GM21390 (cell line): ENCODE measurements around the gene H2AZ2.
"Not testable (repeated sequence)": the region's sequence is repeated elsewhere in the genome, so short reads cannot be mapped to it uniquely, and the experiment has no call there.

Source experiments
- ATAC-seq: cut with Tn5 transposase; IDR thresholded peaks from one replicate; pipeline ENCODE4 v1.9.1; 2021; ENCODE audit not compliant: unreplicated experiment

H2AZ2 gene

GRCh38 chr7:44823255-44823781, 24.6 kb downstream of the H2AZ2 start:
- ATAC-seq = no peak

DNA sequence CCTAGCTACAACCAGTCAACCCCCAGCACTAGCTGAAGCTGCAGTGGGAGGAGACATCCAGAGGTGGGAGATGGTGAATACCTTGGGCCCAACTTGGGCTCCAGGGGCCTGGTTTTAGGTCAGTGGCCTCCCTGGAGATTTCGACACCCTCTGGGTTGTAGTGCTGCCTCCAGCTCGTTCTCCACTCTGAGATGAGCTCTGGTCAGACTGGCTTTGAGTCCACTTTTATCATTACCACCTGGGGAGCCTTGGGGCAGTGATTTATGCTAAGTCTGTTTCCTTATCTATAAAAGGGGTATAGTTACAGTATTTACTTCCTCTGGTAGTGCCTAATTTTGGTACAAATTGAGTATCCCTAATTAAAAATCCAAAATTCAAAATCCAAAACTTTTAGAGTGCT, 28.6 kb downstream of the H2AZ2 start:
- ATAC-seq = no peak

- no peak for ATAC-seq
Observed at GRCh38 chr7:44814919-44815318, 33.0 kb downstream of the H2AZ2 start.

DNA sequence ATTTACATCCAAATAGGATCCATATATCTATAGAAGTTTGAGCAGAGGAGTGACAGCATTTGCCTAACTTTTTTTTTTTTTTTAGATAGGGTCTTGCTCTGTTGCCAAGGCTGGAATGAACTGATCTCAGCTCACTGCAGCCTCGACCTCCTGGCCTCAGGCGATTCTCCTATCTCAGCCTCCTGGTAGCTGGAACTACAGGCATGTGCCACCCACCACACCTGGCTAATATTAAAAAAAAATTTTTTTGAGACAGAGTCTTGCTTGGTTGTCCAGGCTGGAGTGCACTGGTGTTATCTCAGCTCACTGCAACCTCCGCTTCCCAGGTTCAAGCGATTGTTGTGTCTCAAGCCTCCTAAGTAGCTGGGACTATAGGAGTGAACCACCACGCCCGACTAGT, 36.3 kb downstream of the H2AZ2 start:
- no peak for ATAC-seq

DNA sequence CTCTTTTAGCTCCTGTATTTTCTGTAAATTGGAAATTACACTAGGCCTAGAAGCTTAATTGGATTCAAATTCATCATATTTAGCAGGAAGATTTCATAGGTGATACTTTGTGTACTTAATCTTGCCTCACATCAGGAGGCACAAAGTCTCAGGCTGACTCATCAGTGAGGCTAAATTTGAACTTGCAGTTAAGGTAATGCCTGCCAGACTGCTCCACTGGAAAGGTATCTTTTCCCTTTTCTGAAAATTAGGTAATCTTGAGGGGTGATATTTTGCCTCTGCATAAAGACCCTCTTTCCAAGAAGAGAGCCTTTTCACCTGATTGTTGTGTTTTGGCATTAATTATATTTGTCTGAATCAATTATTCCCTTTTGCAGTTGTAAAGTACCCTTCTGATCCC, 36.8 kb downstream of the H2AZ2 start:
- ATAC-seq = no peak

- no peak for ATAC-seq
Observed at GRCh38 chr7:44808914-44809393, 38.9 kb downstream of the H2AZ2 start.

GRCh38 chr7:44805950-44806349, 41.9 kb downstream of the H2AZ2 start:
- ATAC-seq = no peak

DNA sequence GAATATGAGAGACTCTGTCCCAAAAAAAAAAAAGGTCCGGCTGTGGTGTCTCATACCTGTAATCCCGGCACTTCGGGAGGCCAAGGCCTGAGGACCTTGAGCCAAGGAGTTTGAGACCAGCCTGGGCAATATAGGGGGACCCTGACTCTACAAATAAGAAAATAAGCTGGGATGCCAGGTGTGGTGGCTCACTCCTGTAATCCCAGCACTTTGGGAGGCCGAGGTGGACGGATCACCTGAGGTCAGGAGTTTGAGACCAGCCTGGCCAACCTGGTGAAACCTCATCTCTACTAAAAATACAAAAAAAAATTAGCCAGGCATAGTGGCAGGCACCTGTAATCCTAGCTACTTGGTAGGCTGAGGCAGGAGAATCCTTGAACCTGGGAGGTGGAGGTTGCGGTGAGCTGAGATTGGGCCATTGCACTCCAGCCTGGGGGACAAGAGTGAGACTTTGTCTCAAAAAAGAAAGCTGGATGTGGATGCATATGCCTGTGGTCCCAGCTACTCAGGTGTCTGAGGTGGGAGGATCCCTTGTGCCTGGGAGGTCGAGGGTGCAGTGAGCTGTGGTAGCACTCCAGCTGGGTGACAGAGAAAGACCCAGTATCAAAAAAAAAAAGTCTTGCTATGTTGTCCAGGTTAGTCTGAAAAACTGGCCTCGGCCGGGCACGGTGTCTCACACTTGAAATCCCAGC, 43.9 kb downstream of the H2AZ2 start:
- ATAC-seq = not testable (repeated sequence)

GRCh38 chr7:44802418-44803025, 45.4 kb downstream of the H2AZ2 start:
- no peak for ATAC-seq

DNA sequence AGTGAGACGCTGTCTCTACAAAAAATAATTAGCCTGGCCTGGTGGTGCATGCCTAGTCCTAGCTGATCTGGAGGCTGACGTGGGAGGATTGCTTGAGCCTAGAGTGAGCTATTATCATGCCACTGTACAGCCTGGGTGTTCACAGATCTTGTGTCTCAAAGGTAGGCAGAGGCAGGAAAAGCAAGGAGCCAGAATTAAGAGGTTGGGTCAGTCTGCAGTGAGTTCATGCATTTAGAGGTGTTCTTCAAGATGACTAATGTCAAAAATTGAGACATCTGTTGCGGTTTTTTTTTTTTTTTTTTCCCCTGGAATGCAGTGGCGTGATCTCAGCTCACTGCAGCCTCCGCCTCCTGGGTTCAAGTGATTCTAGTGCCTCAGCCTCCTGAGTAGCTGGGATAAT, 46.0 kb downstream of the H2AZ2 start:
- ATAC-seq = no peak

GRCh38 chr7:44799939-44800338, 47.9 kb downstream of the H2AZ2 start:
- no peak for ATAC-seq

DNA sequence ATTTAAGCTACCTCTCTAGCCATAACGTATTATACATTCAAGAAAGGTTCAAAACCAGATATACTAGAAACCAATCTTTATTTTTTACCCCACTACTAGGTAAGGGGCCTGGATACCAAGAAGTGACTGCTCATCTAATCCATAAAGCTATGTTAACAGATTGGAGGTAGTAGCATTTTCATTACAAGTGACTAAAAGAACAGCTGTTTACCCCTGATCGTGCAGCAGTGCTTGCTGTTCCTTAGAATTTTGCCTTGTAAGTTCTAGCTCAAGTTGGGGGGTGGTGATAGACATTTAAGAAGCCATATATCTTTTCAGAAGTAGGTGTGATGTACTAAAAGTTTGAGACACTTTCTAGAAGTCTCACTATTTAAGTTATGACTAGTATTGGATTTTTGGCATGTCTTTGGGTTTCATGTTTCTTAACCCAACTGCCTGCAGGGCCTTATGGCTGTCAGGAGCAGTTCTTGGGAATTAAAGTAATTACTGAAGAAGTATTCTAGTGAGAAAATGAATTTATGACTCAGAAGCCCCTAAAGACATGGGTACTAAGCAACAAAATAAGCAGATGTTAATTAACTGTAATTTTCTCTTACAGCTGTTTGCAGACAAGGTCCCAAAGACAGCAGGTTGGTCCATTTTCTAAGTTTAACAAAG, 49.1 kb downstream of the H2AZ2 start:
- no peak for ATAC-seq

- ATAC-seq = peak; percentile 46
Observed at GRCh38 chr7:44797329-44798258, 50.3 kb downstream of the H2AZ2 start.

- peak; percentile 88 for ATAC-seq
Observed at GRCh38 chr7:44796504-44797328, 51.2 kb downstream of the H2AZ2 start, which contains the start of gene PPIA. TSS of gene PPIA (plus strand) at chr7:44796681. CDS start at chr7:44796725, 44 bp downstream.

GRCh38 chr7:44796034-44796503, 51.8 kb downstream of the H2AZ2 start:
- peak; percentile 24 for ATAC-seq

DNA sequence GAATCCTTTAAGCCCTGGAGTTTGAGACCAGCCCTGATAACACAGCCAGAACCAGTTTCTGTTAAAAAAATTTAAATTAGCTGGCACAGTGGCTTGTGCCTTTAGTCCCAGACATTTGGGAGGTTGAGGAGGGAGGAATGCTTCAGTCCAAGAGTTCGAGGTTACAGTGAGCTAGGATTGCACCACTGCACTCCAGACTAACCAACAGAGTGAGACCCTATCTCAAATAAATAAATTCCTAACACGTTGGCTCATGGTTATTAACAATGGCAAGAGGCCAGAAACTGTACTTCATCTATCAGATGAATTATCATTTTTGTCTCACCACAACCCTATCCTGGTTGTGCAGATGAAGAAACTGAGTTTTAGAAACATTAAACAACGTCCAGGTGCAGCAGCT, 53.6 kb downstream of the H2AZ2 start:
- ATAC-seq = no peak

- ATAC-seq = no peak
Observed at GRCh38 chr7:44793919-44794318, 54.0 kb downstream of the H2AZ2 start.

GRCh38 chr7:44791278-44792219, 56.3 kb downstream of the H2AZ2 start:
- ATAC-seq = no peak

DNA sequence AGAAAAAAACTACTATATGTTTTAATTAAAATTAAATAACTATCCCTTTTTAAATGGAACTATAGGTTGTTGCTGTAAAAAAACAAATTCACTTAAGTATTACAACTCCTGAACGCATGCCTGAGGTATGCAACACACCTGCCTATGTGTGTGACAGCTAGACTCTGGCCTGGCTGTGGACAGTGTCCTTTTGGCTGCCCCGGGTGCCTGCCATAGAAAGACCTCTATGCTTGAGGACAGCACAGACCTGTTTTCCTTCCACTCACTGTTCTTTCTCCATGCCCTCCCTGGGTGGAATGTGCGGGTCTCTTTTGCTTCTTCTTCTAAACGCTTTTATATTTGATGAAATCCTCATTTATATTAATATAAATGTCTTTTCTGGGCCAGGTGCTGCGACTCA, 57.9 kb downstream of the H2AZ2 start:
- no peak for ATAC-seq
